Measurements from ENCODE around the gene CARMIL1. TPM values are rescaled to one million over a fixed set of nuclear protein-coding genes. Genes with fewer than 3 reads are reported as not detected.
A peak's percentile ranks its signal among the peaks of the same experiment; 100 is the strongest.

The CARMIL1 gene
- total RNA-seq, 1 experiment from 2014 or later: 25.2 TPM

- intact Hi-C loops (cut with micrococcal nuclease): no loop called here
- peak; percentile 21 for DNase-seq (ENCODE audit: unreplicated experiment)
Observed at GRCh38 chr6:25637960-25638434, 358.8 kb downstream of the CARMIL1 start.

GRCh38 chr6:25639653-25640052 is 360.5 kb downstream of the CARMIL1 start:
- ChIA-PET CTCF (interaction anchor here (0.7 to 1.5 kb wide), 2 partner anchors 39 to 83 kb away, joined by 3 read pairs; no protein-coding TSS in a partner anchor), POLR2A (no interaction called here)
- BruUV-seq (replicated peaks): no TSS peak
- intact Hi-C loops (cut with micrococcal nuclease): no loop called here
- TF ChIP-seq CTCF (IDR thresholded peaks at IDR 0.05; ENCODE audit: unreplicated experiment): no peak
- DNase-seq (ENCODE audit: unreplicated experiment): no peak
- Mint-ChIP-seq H3K36me3 (ENCODE audit: insufficient read depth, unreplicated experiment) (no peaks in the 10 kb centered on the region), H3K27me3 (ENCODE audit: insufficient read depth, unreplicated experiment) (peaks cover 79% of the 10 kb centered on the region), H3K27ac (ENCODE audit: low read depth, unreplicated experiment) (no peak overlapping the region), H3K4me3 (ENCODE audit: unreplicated experiment) (no peak overlapping the region), H3K4me1 (ENCODE audit: insufficient read depth, unreplicated experiment) (peaks cover 5% of the 10 kb centered on the region), H3K9me3 (ENCODE audit: unreplicated experiment) (no peaks in the 10 kb centered on the region)

More at GRCh38 chr6:25637960-25638434, 358.8 kb downstream of the CARMIL1 start:
- no peak for TF ChIP-seq CTCF (IDR thresholded peaks at IDR 0.05; ENCODE audit: unreplicated experiment)
- H3K36me3 Mint-ChIP-seq (ENCODE audit: insufficient read depth, unreplicated experiment): no peaks in the 10 kb centered on the region
- peaks cover 67% of the 10 kb centered on the region for H3K27me3 Mint-ChIP-seq (ENCODE audit: insufficient read depth, unreplicated experiment)
- BruUV-seq (replicated peaks): no TSS peak
- ChIA-PET POLR2A (interaction anchor here (1.0 to 1.1 kb wide), 2 partner anchors 18 to 371 kb away, joined by 3 to 4 read pairs; no protein-coding TSS in a partner anchor), CTCF (interaction anchor here (1.5 kb wide), 1 partner anchor 82 kb away, joined by 3 read pairs; no protein-coding TSS in a partner anchor)
- no peaks in the 10 kb centered on the region for H3K9me3 Mint-ChIP-seq (ENCODE audit: unreplicated experiment)
- H3K4me3 Mint-ChIP-seq (ENCODE audit: unreplicated experiment): no peak overlapping the region
- peaks cover 5% of the 10 kb centered on the region for H3K4me1 Mint-ChIP-seq (ENCODE audit: insufficient read depth, unreplicated experiment)
- H3K27ac Mint-ChIP-seq (ENCODE audit: low read depth, unreplicated experiment): no peak overlapping the region

- TF ChIP-seq CTCF (IDR thresholded peaks at IDR 0.05; ENCODE audit: unreplicated experiment): no peak
- Mint-ChIP-seq H3K36me3 (ENCODE audit: insufficient read depth, unreplicated experiment) (no peaks in the 10 kb centered on the region), H3K27ac (ENCODE audit: low read depth, unreplicated experiment) (no peak overlapping the region), H3K4me1 (ENCODE audit: insufficient read depth, unreplicated experiment) (peaks cover 5% of the 10 kb centered on the region), H3K9me3 (ENCODE audit: unreplicated experiment) (no peaks in the 10 kb centered on the region), H3K27me3 (ENCODE audit: insufficient read depth, unreplicated experiment) (peaks cover 79% of the 10 kb centered on the region), H3K4me3 (ENCODE audit: unreplicated experiment) (no peak overlapping the region)
- no peak for DNase-seq (ENCODE audit: unreplicated experiment)
- intact Hi-C loops (cut with micrococcal nuclease): no loop called here
- BruUV-seq (replicated peaks): no TSS peak
- POLR2A ChIA-PET: no interaction called here
- CTCF ChIA-PET: interaction anchor here (0.6 to 1.5 kb wide), 2 partner anchors 34 to 84 kb away, joined by 3 read pairs; no protein-coding TSS in a partner anchor
Observed at GRCh38 chr6:25640446-25640845, 361.3 kb downstream of the CARMIL1 start.

- no peak for DNase-seq (ENCODE audit: unreplicated experiment)
- BruUV-seq (replicated peaks): no TSS peak
- peaks cover 5% of the 10 kb centered on the region for H3K4me1 Mint-ChIP-seq (ENCODE audit: insufficient read depth, unreplicated experiment)
- ChIA-PET CTCF (interaction anchor here (0.6 to 1.5 kb wide), 3 partner anchors 34 to 84 kb away, joined by 3 to 4 read pairs (median 3); no protein-coding TSS in a partner anchor), POLR2A (no interaction called here)
- no peak overlapping the region for H3K27ac Mint-ChIP-seq (ENCODE audit: low read depth, unreplicated experiment)
- H3K27me3 Mint-ChIP-seq (ENCODE audit: insufficient read depth, unreplicated experiment): peaks cover 79% of the 10 kb centered on the region
- no peaks in the 10 kb centered on the region for H3K9me3 Mint-ChIP-seq (ENCODE audit: unreplicated experiment)
- TF ChIP-seq CTCF (IDR thresholded peaks at IDR 0.05; ENCODE audit: unreplicated experiment): no peak
- no peak overlapping the region for H3K4me3 Mint-ChIP-seq (ENCODE audit: unreplicated experiment)
- H3K36me3 Mint-ChIP-seq (ENCODE audit: insufficient read depth, unreplicated experiment): no peaks in the 10 kb centered on the region
- intact Hi-C loops (cut with micrococcal nuclease): no loop called here
Observed at GRCh38 chr6:25640891-25641290, 361.7 kb downstream of the CARMIL1 start.
